B cell (primary cell): Measurements from ENCODE around the gene PALB2. TPM values are rescaled to one million over a fixed set of nuclear protein-coding genes. Genes with fewer than 3 reads are reported as not detected.
"Not testable (repeated sequence)": the region's sequence is repeated elsewhere in the genome, so short reads cannot be mapped to it uniquely, and the experiment has no call there.

ENCODE experiments used
- ATAC-seq: fragments of 200-7000 bp; cut with Tn5 transposase; one replicate; pipeline ENCODE4 v1.10.0; 2021; ENCODE audit warnings: low read depth, mild to moderate bottlenecking, moderate number of reproducible peaks, moderate library complexity
- CTCF ChIA-PET: fragments of 350-600 bp; sonication (Branson Sonifier 250); formaldehyde crosslinking; loops from one replicate; lab custom pipeline; 2021; ENCODE audit warnings: antibody characterized with exemption, inconsistent platforms; lab: Charles Lee
- POLR2A ChIA-PET: fragments of 350-600 bp; sonication (Branson Sonifier 250); formaldehyde crosslinking; loops from one replicate; lab custom pipeline; 2021; ENCODE audit warnings: antibody characterized with exemption; lab: Charles Lee
- DNase-seq: peaks from one replicate; pipeline ENCODE4 v3.0.0; 2013
- H2AFZ ChIP-seq: 2 replicates; pipeline ENCODE4 v1.6.1; 2012; ENCODE audit warnings: mild to moderate bottlenecking, low read depth, low read length; ENCODE audit not compliant: insufficient read depth, poor library complexity, severe bottlenecking
- H3K27ac ChIP-seq, 2 donors: 1 replicate in 1 of 2; 2 replicates in 1 of 2; pipeline ENCODE4 v1.5.1; 2012 to 2013; ENCODE audit warnings: low read length in 2 of 2, mild to moderate bottlenecking in 2 of 2, moderate library complexity in 1 of 2
- H3K27me3 ChIP-seq, 4 experiments: fragments of 200-600 bp in 1 of 4; sonication (generic) in 1 of 4; replicated peaks in 1 of 4; 1 replicate in 2 of 4; 2 replicates in 2 of 4; pipeline versions ENCODE4 v1.6.1 to v1.7.0; 2013 to 2016; ENCODE audit warnings: low read length in 3 of 4, mild to moderate bottlenecking in 2 of 4, mixed read lengths in 1 of 4, moderate library complexity in 1 of 4; ENCODE audit not compliant: insufficient read depth in 4 of 4, control insufficient read depth in 3 of 4; ENCODE audit errors: control extremely low read depth in 1 of 4
- H3K36me3 ChIP-seq, 2 experiments: replicated peaks in 1 of 2; 1 replicate in 1 of 2; 2 replicates in 1 of 2; pipeline versions ENCODE4 v1.6.1 to v1.7.1; 2013; ENCODE audit warnings: low read length in 1 of 2; ENCODE audit not compliant: insufficient read depth in 2 of 2, control insufficient read depth in 1 of 2; ENCODE audit errors: control extremely low read depth in 1 of 2, extremely low read depth in 1 of 2
- H3K4me1 ChIP-seq, 2 donors: fragments of 200-600 bp in 1 of 2; sonication (generic) in 1 of 2; 1 replicate in 1 of 2; 2 replicates in 1 of 2; pipeline versions ENCODE4 v1.5.1 to v1.6.1; 2013 to 2017; ENCODE audit warnings: low read length in 2 of 2; ENCODE audit not compliant: control insufficient read depth in 2 of 2, insufficient read depth in 2 of 2
- H3K4me2 ChIP-seq: replicated peaks from 2 replicates; pipeline ENCODE3; 2012; ENCODE audit warnings: mild to moderate bottlenecking, low read depth, low read length; ENCODE audit not compliant: poor library complexity, severe bottlenecking
- H3K4me3 ChIP-seq, 5 experiments: fragments of 200-600 bp in 1 of 5; sonication (generic) in 1 of 5; 1 replicate in 3 of 5; 2 replicates in 2 of 5; pipeline versions ENCODE4 v1.5.1 to v1.7.0; 2011 to 2016; ENCODE audit warnings: low read length in 4 of 5, mild to moderate bottlenecking in 4 of 5, low read depth in 2 of 5, control low read depth in 1 of 5, moderate library complexity in 1 of 5; ENCODE audit not compliant: insufficient read depth in 1 of 5; ENCODE audit errors: control extremely low read depth in 1 of 5, extremely low read depth in 1 of 5
- H3K79me2 ChIP-seq: fragments of 200-600 bp; sonication (generic); one replicate; pipeline ENCODE4 v1.6.0; 2016; ENCODE audit warnings: low read length; ENCODE audit not compliant: control insufficient read depth, insufficient read depth
- H3K9ac ChIP-seq: fragments of 200-600 bp; sonication (generic); 2 replicates; pipeline ENCODE4 v1.6.1; 2017; ENCODE audit warnings: mild to moderate bottlenecking, low read length, moderate library complexity
- H3K9me3 ChIP-seq, 3 donors: one replicate each; pipeline versions ENCODE4 v1.6.1 to v1.7.1; 2013; ENCODE audit warnings: low read length in 2 of 3; ENCODE audit not compliant: control insufficient read depth in 2 of 3, insufficient read depth in 1 of 3; ENCODE audit errors: control extremely low read depth in 1 of 3
- H4K20me1 ChIP-seq: 2 replicates; pipeline ENCODE4 v1.6.0; 2012; ENCODE audit warnings: mild to moderate bottlenecking, low read length; ENCODE audit not compliant: insufficient read depth, control insufficient read depth, poor library complexity, severe bottlenecking
- H3K27ac Mint-ChIP-seq: one replicate; pipeline ENCODE4 v1.8.0; 2021; ENCODE audit warnings: mixed read lengths
- H3K27me3 Mint-ChIP-seq: one replicate; pipeline ENCODE4 v1.8.0; 2021; ENCODE audit warnings: mixed read lengths
- H3K4me1 Mint-ChIP-seq: one replicate; pipeline ENCODE4 v1.8.0; 2021; ENCODE audit warnings: mixed read lengths
- H3K4me3 Mint-ChIP-seq: one replicate; pipeline ENCODE4 v1.8.0; 2021; ENCODE audit warnings: mixed read lengths
- H3K9me3 Mint-ChIP-seq: one replicate; pipeline ENCODE4 v1.8.0; 2022; ENCODE audit warnings: mixed read lengths; ENCODE audit not compliant: insufficient read depth
- EZH2 ChIP-seq: IDR thresholded peaks from 2 replicates; pipeline ENCODE4 v1.6.1; 2012; ENCODE audit warnings: borderline replicate concordance, low read depth, mild to moderate bottlenecking, moderate library complexity, low read length; ENCODE audit not compliant: insufficient read depth, poor library complexity, severe bottlenecking
- WGBS: methylation state at CpG from one replicate; pipeline ENCODE4 v1.1.5; 2013; ENCODE audit warnings: missing lambda C conversion rate; ENCODE audit not compliant: insufficient coverage; 5-methylcytosine and 5-hydroxymethylcytosine counted together
- intact Hi-C: fragments of 100-400 bp; cut with micrococcal nuclease; formaldehyde crosslinking; loops from one replicate; pipeline ENCODE4 v1.10.0; 2022
- polyA plus RNA-seq: library from polyadenylated mRNA; depleted of rRNA; stranded (reverse); fragments of >200 nt; gene quantifications from 2 replicates; pipeline ENCODE4 v1.2.3, GENCODE V29; 2012
- total RNA-seq, 2 donors: library from RNA; stranded (reverse); fragments of 120-200 nt in 1 of 2; gene quantifications; 1 replicate in 1 of 2; 2 replicates in 1 of 2; pipeline versions ENCODE4 v1.2.3 to v1.2.4, GENCODE V29; 2013 to 2022
- TF ChIP-seq, protein P1 (sequence below): fragments of 200-600 bp; IDR thresholded peaks from one replicate; pipeline ENCODE4 v1.8.0; 2022; ENCODE audit warnings: antibody characterized with exemption, mild to moderate bottlenecking

The PALB2 gene
- total and polyA plus RNA-seq, 2 donors (not counting 1 experiment from before 2014, with no cell fraction given), result 3.6 to 16.3 TPM

GRCh38 chr16:23635958-23636357 lies 5.2 kb downstream of the PALB2 start:
- Mint-ChIP-seq H3K4me1 (peaks cover 15% of the 10 kb centered on the region), H3K9me3 (no peaks in the 10 kb centered on the region), H3K27me3 (no peaks in the 10 kb centered on the region), H3K27ac (no peak overlapping the region), H3K4me3 (no peak overlapping the region)
- Histone ChIP-seq H3K27me3 (no peaks in the 10 kb centered on the region), H3K36me3 (peaks cover 5 to 19% of the 10 kb centered on the region in 2 experiments), H3K4me1 (peaks cover 9 to 12% of the 10 kb centered on the region in 2 donors), H4K20me1 (no peaks in the 10 kb centered on the region), H3K79me2 (peaks cover 31% of the 10 kb centered on the region), H3K9me3 (no peaks in the 10 kb centered on the region), H3K4me3 (no peak overlapping the region), H2AFZ (no peak overlapping the region), H3K27ac (no peak overlapping the region), H3K9ac (no peak overlapping the region), H3K4me2 (no peak overlapping the region)
- ChIA-PET CTCF (no interaction called here), POLR2A (no interaction called here)
- TF ChIP-seq, protein P1, sequence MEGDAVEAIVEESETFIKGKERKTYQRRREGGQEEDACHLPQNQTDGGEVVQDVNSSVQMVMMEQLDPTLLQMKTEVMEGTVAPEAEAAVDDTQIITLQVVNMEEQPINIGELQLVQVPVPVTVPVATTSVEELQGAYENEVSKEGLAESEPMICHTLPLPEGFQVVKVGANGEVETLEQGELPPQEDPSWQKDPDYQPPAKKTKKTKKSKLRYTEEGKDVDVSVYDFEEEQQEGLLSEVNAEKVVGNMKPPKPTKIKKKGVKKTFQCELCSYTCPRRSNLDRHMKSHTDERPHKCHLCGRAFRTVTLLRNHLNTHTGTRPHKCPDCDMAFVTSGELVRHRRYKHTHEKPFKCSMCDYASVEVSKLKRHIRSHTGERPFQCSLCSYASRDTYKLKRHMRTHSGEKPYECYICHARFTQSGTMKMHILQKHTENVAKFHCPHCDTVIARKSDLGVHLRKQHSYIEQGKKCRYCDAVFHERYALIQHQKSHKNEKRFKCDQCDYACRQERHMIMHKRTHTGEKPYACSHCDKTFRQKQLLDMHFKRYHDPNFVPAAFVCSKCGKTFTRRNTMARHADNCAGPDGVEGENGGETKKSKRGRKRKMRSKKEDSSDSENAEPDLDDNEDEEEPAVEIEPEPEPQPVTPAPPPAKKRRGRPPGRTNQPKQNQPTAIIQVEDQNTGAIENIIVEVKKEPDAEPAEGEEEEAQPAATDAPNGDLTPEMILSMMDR, result no peak
- intact Hi-C loops, result no loop called here
- DNase-seq, result no peak
- ATAC-seq, result no peak

- H3K4me1 ChIP-seq, result peaks cover 0 to under 1% of the 10 kb centered on the region in 2 donors
- ChIA-PET CTCF (no interaction called here), POLR2A (no interaction called here)
- Mint-ChIP-seq H3K4me1 (peaks cover 5% of the 10 kb centered on the region), H3K9me3 (no peaks in the 10 kb centered on the region), H3K27ac (no peak overlapping the region), H3K4me3 (no peak overlapping the region), H3K27me3 (no peaks in the 10 kb centered on the region)
- no peak for ATAC-seq
- TF ChIP-seq, protein P1, result no peak
- no peak for TF ChIP-seq EZH2
- intact Hi-C loops, result no loop called here
- no peak overlapping the region for H3K4me3 ChIP-seq
- no peak for DNase-seq
- no peaks in the 10 kb centered on the region for H4K20me1 ChIP-seq
- H3K27me3 ChIP-seq, result no peaks in the 10 kb centered on the region
- no peaks in the 10 kb centered on the region for H3K9me3 ChIP-seq
- no peak overlapping the region for H2AFZ ChIP-seq
- H3K9ac ChIP-seq, result no peak overlapping the region
- H3K36me3 ChIP-seq, result peaks cover 7 to 26% of the 10 kb centered on the region in 2 experiments
- peaks cover 22% of the 10 kb centered on the region for H3K79me2 ChIP-seq
- WGBS, result 100% methylated on average over 1 of the region's 4 CpGs
- no peak overlapping the region for H3K4me2 ChIP-seq
- no peak overlapping the region for H3K27ac ChIP-seq
These were observed 6.6 kb downstream of the PALB2 start for GRCh38 chr16:23634461-23635036.

GRCh38 chr16:23631874-23632273 lies 9.2 kb downstream of the PALB2 start:
- CTCF ChIA-PET, DNase-seq, H3K4me3 Mint-ChIP-seq, H3K4me2 ChIP-seq, H3K4me1 Mint-ChIP-seq, H3K9ac ChIP-seq, H3K4me1 ChIP-seq, H3K79me2 ChIP-seq, H3K4me3 ChIP-seq, ATAC-seq, H3K27ac ChIP-seq, H3K27ac Mint-ChIP-seq, H3K9me3 Mint-ChIP-seq, intact Hi-C loops, H2AFZ ChIP-seq, POLR2A ChIA-PET, H4K20me1 ChIP-seq, H3K27me3 Mint-ChIP-seq, H3K27me3 ChIP-seq, H3K9me3 ChIP-seq: not testable (repeated sequence)
- H3K36me3 ChIP-seq, result peaks cover 10 to 31% of the 10 kb centered on the region in 2 experiments
- 100% methylated on average over 1 of the region's 3 CpGs for WGBS
